Neural progenitor cell (in vitro differentiated cells): ENCODE data around the gene CCL3. TPM values are rescaled to one million over a fixed set of nuclear protein-coding genes. Genes with fewer than 3 reads are reported as not detected.

Source experiments
- DNase-seq: peaks from one replicate; pipeline ENCODE4 v3.0.0-alpha.2; 2016; ENCODE audit warnings: low spot score
- H2AFZ ChIP-seq: fragments of 200-600 bp; sonication (generic); replicated peaks from 2 replicates; pipeline ENCODE4 v1.6.1; 2016; ENCODE audit warnings: antibody characterized with exemption
- H3F3A ChIP-seq: fragments of 200-600 bp; sonication (generic); 2 replicates; pipeline ENCODE4 v1.6.1; 2016; ENCODE audit warnings: antibody characterized with exemption, low read depth
- H3K27ac ChIP-seq: fragments of 200-600 bp; sonication (generic); 2 replicates; pipeline ENCODE4 v1.5.1; 2016; ENCODE audit warnings: mild to moderate bottlenecking
- H3K27me3 ChIP-seq: fragments of 200-600 bp; sonication (generic); 2 replicates; pipeline ENCODE4 v1.6.1; 2016; ENCODE audit warnings: mild to moderate bottlenecking, moderate library complexity
- H3K36me3 ChIP-seq: fragments of 200-600 bp; sonication (generic); 2 replicates; pipeline ENCODE4 v1.5.1; 2016
- H3K4me1 ChIP-seq: fragments of 200-600 bp; sonication (generic); 2 replicates; pipeline ENCODE4 v1.6.1; 2016; ENCODE audit warnings: mixed run types
- H3K4me2 ChIP-seq: fragments of 200-600 bp; sonication (generic); 2 replicates; pipeline ENCODE4 v1.6.1; 2016
- H3K4me3 ChIP-seq: fragments of 200-600 bp; sonication (generic); 2 replicates; pipeline ENCODE4 v1.5.1; 2016
- H3K79me2 ChIP-seq: fragments of 200-600 bp; sonication (generic); 2 replicates; pipeline ENCODE4 v1.6.1; 2016; ENCODE audit warnings: low read depth
- H3K9ac ChIP-seq: fragments of 200-600 bp; sonication (generic); 2 replicates; pipeline ENCODE4 v1.6.1; 2016
- H3K9me3 ChIP-seq: fragments of 200-600 bp; sonication (generic); 2 replicates; pipeline ENCODE4 v1.5.1; 2016; ENCODE audit warnings: low read depth
- H4K20me1 ChIP-seq: fragments of 200-600 bp; sonication (generic); 2 replicates; pipeline ENCODE4 v1.6.1; 2016; ENCODE audit warnings: low read depth
- H3K27ac Mint-ChIP-seq: 3 replicates; pipeline ENCODE4 v1.8.0; 2021; ENCODE audit warnings: mixed read lengths
- H3K27me3 Mint-ChIP-seq: 2 replicates; pipeline ENCODE4 v1.8.0; 2022; ENCODE audit warnings: low read depth, mild to moderate bottlenecking, inconsistent platforms, moderate library complexity, mixed read lengths; ENCODE audit not compliant: insufficient read depth
- H3K36me3 Mint-ChIP-seq: 3 replicates; pipeline ENCODE4 v1.8.0; 2021; ENCODE audit warnings: mixed read lengths
- H3K4me1 Mint-ChIP-seq: 3 replicates; pipeline ENCODE4 v1.8.0; 2021; ENCODE audit warnings: mixed read lengths
- H3K4me3 Mint-ChIP-seq: 3 replicates; pipeline ENCODE4 v1.8.0; 2021; ENCODE audit warnings: mild to moderate bottlenecking, moderate library complexity, mixed read lengths
- H3K9me3 Mint-ChIP-seq: 3 replicates; pipeline ENCODE4 v1.8.0; 2020; ENCODE audit warnings: mixed read lengths
- CTCF ChIP-seq: fragments of 200-600 bp; sonication (generic); IDR thresholded peaks from 2 replicates; pipeline ENCODE4 v1.5.1; 2017; ENCODE audit warnings: antibody characterized with exemption, mild to moderate bottlenecking
- EZH2 ChIP-seq: fragments of 200-600 bp; sonication (generic); IDR thresholded peaks from 2 replicates; pipeline ENCODE4 v1.6.1; 2017; ENCODE audit warnings: antibody characterized with exemption, mild to moderate bottlenecking, moderate library complexity
- EZH2phosphoT487 ChIP-seq: fragments of 200-600 bp; sonication (generic); IDR thresholded peaks from 2 replicates; pipeline ENCODE4 v1.6.1; 2017; ENCODE audit warnings: antibody characterized with exemption
- total RNA-seq: library from RNA; depleted of rRNA; stranded (reverse); fragments of >200 nt; gene quantifications from 2 replicates; pipeline ENCODE4 v1.2.3, GENCODE V29; 2015; ENCODE audit warnings: low replicate concordance

The CCL3 gene
- total RNA-seq, 1 donor from 2014 or later: not detected

- no peak for TF ChIP-seq CTCF
- no peak for TF ChIP-seq EZH2
- no peak for TF ChIP-seq EZH2phosphoT487
- H3K79me2 ChIP-seq: no peaks in the 10 kb centered on the region
- H2AFZ ChIP-seq: peak overlapping the region; percentile 38
- Mint-ChIP-seq H3K36me3 (no peaks in the 10 kb centered on the region), H3K9me3 (no peaks in the 10 kb centered on the region), H3K4me3 (no peak overlapping the region), H3K27ac (no peak overlapping the region), H3K4me1 (no peaks in the 10 kb centered on the region), H3K27me3 (no peaks in the 10 kb centered on the region)
- no peaks in the 10 kb centered on the region for H3K27me3 ChIP-seq
- H3K9me3 ChIP-seq: no peaks in the 10 kb centered on the region
- H3K9ac ChIP-seq: no peak overlapping the region
- H3K4me3 ChIP-seq: no peak overlapping the region
- no peaks in the 10 kb centered on the region for H3K4me1 ChIP-seq
- H3K4me2 ChIP-seq: no peak overlapping the region
- H3F3A ChIP-seq: no peaks in the 10 kb centered on the region
- H4K20me1 ChIP-seq: no peaks in the 10 kb centered on the region
- no peak overlapping the region for H3K27ac ChIP-seq
- DNase-seq: no peak
- no peaks in the 10 kb centered on the region for H3K36me3 ChIP-seq
These were observed 32.0 kb downstream of the CCL3 start for GRCh38 chr17:36057911-36058310.

- no peak overlapping the region for H3K4me3 ChIP-seq
- H3K9me3 Mint-ChIP-seq: peaks cover 3% of the 10 kb centered on the region
- no peak for TF ChIP-seq EZH2
- TF ChIP-seq EZH2phosphoT487: no peak
- TF ChIP-seq CTCF: no peak
- H4K20me1 ChIP-seq: no peaks in the 10 kb centered on the region
- H3K36me3 Mint-ChIP-seq: no peaks in the 10 kb centered on the region
- H3F3A ChIP-seq: no peaks in the 10 kb centered on the region
- H3K9ac ChIP-seq: no peak overlapping the region
- H3K4me2 ChIP-seq: no peak overlapping the region
- no peak overlapping the region for H3K27ac ChIP-seq
- H3K27ac Mint-ChIP-seq: no peak overlapping the region
- H3K4me1 ChIP-seq: no peaks in the 10 kb centered on the region
- no peaks in the 10 kb centered on the region for H3K9me3 ChIP-seq
- no peaks in the 10 kb centered on the region for H3K27me3 ChIP-seq
- no peaks in the 10 kb centered on the region for H3K79me2 ChIP-seq
- no peak for DNase-seq
- no peak overlapping the region for H3K4me3 Mint-ChIP-seq
- H3K36me3 ChIP-seq: no peaks in the 10 kb centered on the region
- H3K4me1 Mint-ChIP-seq: no peaks in the 10 kb centered on the region
- no peak overlapping the region for H2AFZ ChIP-seq
- no peaks in the 10 kb centered on the region for H3K27me3 Mint-ChIP-seq
These were observed 33.9 kb downstream of the CCL3 start for GRCh38 chr17:36055921-36056520.

GRCh38 chr17:36055171-36055570 lies 34.8 kb downstream of the CCL3 start:
- no peak overlapping the region for H3K4me3 ChIP-seq
- no peaks in the 10 kb centered on the region for H3K4me1 ChIP-seq
- no peak overlapping the region for H3K27ac ChIP-seq
- TF ChIP-seq EZH2phosphoT487: no peak
- no peak for TF ChIP-seq EZH2
- TF ChIP-seq CTCF: no peak
- no peak overlapping the region for H3K9ac ChIP-seq
- Mint-ChIP-seq H3K4me1 (no peaks in the 10 kb centered on the region), H3K27me3 (no peaks in the 10 kb centered on the region), H3K36me3 (no peaks in the 10 kb centered on the region), H3K4me3 (no peak overlapping the region), H3K27ac (no peak overlapping the region), H3K9me3 (peaks cover 7% of the 10 kb centered on the region)
- no peaks in the 10 kb centered on the region for H3K79me2 ChIP-seq
- no peaks in the 10 kb centered on the region for H3K36me3 ChIP-seq
- H3K4me2 ChIP-seq: no peak overlapping the region
- H2AFZ ChIP-seq: no peak overlapping the region
- no peaks in the 10 kb centered on the region for H4K20me1 ChIP-seq
- H3F3A ChIP-seq: no peaks in the 10 kb centered on the region
- DNase-seq: no peak
- no peaks in the 10 kb centered on the region for H3K9me3 ChIP-seq
- no peaks in the 10 kb centered on the region for H3K27me3 ChIP-seq
